Esophagus squamous epithelium (tissue), 4 donors: Measurements from ENCODE around the gene LOXHD1.

Experiments
- CTCF ChIP-seq, 6 experiments: fragments of 450-650 bp in 4 of 6; fragments of 200-600 bp in 2 of 6; sonication (generic) in 2 of 6; IDR thresholded peaks; one replicate each; pipeline ENCODE4 v1.5.1; 2016 to 2019; ENCODE audit warnings: antibody characterized with exemption in 6 of 6, mild to moderate bottlenecking in 4 of 6, moderate library complexity in 4 of 6
- POLR2A ChIP-seq, 4 donors: fragments of 450-650 bp; IDR thresholded peaks; one replicate each; pipeline ENCODE4 v1.6.1; 2017; ENCODE audit warnings: antibody characterized with exemption in 4 of 4, mild to moderate bottlenecking in 4 of 4, moderate library complexity in 3 of 4

GRCh38 chr18:46449499-46449898, 207.5 kb downstream of the LOXHD1 start:
- no peak for TF ChIP-seq CTCF (IDR thresholded peaks at IDR 0.05)
- TF ChIP-seq POLR2A (IDR thresholded peaks at IDR 0.05): no peak
